GM18867 (cell line): ENCODE data around the gene TAS2R60.

Source experiments
- ATAC-seq: cut with Tn5 transposase; IDR thresholded peaks from one replicate; pipeline ENCODE4 v1.9.1; 2021; ENCODE audit warnings: mild to moderate bottlenecking, moderate library complexity; ENCODE audit not compliant: unreplicated experiment

TAS2R60 gene

DNA sequence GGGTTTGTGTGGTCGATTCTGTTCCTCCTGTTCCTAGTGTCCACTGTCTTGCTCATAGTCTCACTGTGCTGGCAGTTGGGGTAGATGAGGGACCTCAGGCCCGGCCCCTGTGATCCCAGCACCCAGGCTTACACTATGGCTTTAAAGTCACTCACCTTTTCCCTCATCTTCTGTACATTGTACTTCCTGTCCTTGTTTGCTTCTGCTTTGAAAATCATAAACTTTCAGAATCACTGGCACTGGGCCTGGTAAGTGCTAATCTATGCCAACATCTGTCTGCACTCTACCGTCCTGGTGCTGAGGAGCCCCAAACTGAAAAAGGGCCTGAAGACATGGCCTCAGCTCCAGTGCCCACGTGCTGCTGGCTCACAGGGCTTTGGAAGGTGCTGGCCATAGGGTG, 5.7 kb upstream of the TAS2R60 start:
- peak; percentile 52 for ATAC-seq

- no peak for ATAC-seq
Observed at GRCh38 chr7:143439866-143440265, 3.4 kb upstream of the TAS2R60 start.

GRCh38 chr7:143444063-143444782, 970 bp downstream of the TAS2R60 start:
- no peak for ATAC-seq

DNA sequence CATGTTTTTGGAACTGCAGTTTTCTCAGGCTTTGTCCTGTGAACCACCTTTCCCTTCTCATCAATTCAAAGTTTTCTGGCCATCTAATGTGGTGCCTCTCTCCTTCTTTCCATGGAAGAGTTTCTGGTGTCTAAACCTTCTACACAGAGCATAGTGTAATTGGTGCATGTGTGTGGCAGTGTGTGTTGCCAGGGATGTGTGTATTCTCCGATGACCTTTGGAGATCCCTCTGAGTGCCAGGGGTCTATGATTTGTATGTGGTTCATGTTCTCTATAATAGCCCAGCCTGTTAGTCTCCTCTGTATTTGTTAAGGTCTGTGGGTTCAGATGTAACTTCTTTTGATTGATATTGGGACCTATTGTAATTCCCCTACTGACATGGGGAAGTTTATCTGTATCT, 1.5 kb downstream of the TAS2R60 start:
- ATAC-seq = no peak

- no peak for ATAC-seq
Observed at GRCh38 chr7:143447466-143447865, 4.2 kb downstream of the TAS2R60 start.

DNA sequence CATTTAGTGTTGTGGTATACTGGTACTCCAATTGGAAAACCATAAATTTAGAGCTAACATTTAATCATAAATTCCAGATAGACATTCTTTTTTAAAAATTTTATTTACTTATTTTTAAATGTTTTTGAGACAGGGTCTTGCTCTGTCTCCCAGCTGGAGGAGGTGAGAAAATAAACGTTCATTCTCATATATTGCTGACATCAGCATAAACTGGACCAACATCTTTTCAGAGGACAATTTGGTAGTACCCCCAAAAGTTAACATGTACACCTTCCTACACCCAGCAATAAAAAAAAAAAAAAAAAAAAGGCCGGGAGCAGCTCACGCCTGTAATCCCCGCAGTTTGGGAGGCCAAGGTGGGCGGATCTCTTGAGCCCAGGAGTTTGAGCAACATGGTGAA, 5.2 kb downstream of the TAS2R60 start:
- ATAC-seq = no peak

GRCh38 chr7:143449793-143450192, 6.5 kb downstream of the TAS2R60 start:
- ATAC-seq = no peak

DNA sequence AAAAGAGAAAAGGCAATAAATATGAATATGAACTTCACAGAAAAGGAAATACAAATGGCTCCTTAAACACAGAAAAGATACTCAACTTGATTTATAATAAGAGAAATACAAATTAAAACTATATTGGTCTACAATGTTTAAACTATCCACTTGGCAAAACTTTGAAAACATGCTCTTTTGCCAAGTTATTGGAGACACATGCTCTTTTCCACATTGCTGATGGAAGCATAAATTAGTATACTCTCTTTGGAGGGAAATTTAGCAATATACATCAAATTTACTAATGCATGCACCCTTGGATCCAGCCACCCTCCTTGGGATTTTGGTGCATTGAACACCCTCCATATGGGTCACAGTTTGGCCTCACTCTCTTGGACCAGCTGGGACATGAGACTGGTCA, 7.9 kb downstream of the TAS2R60 start:
- no peak for ATAC-seq

DNA sequence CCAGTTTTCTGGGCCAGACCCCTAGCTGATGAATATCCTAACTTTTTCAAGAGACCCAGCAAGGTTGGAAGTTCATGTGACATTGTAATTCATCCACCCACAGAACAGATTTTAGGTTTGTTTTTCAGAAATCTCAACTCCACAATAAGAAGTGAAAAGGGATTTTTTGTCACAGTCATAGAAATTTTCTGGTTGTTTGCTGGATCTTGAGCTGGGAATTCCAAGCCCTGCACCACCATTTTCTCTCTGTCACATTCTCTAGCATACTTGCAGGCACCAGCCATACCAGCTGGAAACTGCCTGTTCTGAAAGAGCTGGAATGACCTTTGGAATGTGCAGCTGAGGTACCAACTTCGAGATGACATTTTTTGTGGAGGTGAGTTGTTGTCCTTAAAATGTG, 8.5 kb downstream of the TAS2R60 start:
- no peak for ATAC-seq

DNA sequence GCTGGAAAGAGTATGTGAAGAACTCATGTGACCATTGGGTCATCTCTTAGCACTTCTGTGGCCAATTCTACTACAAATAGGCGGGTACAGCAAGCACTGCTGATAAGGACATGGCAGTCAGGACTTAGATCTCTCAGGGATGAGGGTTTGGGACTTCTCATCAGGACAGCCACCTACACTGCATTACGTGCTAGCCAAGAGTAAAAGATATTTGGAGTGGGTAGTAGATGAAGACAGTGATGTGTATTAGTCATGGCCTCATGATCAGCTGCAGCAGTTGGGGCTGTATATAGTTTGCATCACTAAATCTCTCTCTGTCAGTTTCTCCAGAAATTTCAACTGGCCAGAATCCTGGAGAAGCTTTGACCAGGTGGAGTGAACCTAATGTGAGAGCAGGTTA, 9.2 kb downstream of the TAS2R60 start:
- ATAC-seq = no peak

DNA sequence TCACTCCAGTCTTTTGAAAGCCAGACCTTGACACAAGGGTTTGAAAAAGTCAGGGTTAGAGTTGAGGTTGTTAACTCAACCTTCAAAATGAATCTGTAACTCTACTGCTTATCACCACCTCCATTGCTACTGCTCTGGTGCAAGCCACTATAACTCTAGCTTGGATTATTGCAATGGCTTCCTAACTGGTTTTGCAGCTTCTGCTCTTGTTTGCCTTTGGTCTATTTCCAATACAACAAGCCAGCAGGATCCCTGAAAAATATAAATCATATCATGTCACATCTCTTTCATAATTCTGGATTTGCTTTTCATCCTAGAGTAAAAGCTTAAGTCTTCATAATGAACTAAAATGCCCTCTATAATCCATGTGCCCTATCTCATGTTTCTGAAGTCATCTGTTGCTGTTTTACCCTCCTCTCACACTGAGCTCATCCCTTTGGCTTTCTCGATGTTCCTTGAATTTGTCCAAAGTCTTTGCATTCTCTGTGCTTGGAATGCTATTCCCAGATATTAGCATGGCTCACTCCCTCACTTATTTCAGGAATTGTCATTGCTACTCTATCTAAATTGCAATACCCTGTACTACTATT, 10.9 kb downstream of the TAS2R60 start:
- ATAC-seq = no peak

- ATAC-seq = peak; percentile 58
Observed at GRCh38 chr7:143455491-143455890, 12.2 kb downstream of the TAS2R60 start.

DNA sequence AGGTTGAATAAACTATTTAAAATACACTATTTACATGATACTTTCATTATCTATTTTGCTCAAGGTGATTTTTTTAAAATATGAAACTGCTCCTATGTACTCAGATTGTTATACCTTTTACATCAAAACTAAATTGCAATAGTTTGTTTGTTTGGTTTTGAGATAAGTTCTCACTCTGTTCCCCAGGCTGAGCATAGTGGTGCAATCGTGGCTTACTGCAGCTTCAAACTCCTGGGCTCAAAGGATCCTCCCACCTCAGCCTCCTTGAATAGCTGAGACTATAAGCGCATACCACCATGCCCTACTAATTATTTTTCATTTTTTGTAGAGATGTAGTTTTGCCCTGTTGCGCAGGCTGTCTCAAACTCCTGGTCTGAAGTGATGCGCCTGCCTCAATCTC, 12.7 kb downstream of the TAS2R60 start:
- ATAC-seq = no peak

DNA sequence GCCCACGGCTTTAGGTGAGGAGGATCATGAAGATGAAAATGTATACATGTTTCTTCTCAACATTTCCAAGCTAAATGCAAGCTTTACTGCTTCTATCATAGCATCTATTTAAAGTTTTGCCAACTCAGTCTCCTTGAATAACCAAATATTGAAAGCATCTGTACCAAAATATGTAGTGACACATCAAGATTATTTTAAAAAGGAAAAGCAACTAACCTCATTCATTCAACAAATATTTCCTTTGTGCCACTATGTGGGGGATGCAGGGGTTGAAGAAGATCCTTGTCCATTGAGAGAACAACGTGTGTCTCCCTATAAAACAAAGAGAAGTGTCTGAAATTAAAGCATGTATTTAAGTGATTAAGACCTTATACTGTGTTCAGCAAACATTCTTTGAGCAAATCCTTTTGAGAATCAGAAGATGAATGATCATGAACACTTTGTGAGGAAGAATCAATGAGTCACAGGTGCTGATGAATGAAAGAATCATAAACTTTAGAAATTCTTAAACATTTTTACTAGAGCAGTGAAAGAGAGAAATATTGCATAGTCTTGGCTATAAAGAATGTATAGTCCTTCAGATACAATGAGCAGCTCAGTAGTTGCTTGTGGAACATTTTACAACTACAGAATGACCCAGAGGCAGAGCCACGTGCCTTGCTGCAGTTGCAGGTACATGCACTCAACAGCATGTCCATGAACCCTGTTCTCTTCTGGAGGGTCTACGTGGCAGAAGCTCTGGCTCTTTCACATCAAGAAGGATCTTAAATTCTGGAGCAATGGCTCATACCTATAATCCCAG, 13.9 kb downstream of the TAS2R60 start:
- no peak for ATAC-seq

GRCh38 chr7:143458263-143458662, 15.0 kb downstream of the TAS2R60 start:
- peak; percentile 92 for ATAC-seq

DNA sequence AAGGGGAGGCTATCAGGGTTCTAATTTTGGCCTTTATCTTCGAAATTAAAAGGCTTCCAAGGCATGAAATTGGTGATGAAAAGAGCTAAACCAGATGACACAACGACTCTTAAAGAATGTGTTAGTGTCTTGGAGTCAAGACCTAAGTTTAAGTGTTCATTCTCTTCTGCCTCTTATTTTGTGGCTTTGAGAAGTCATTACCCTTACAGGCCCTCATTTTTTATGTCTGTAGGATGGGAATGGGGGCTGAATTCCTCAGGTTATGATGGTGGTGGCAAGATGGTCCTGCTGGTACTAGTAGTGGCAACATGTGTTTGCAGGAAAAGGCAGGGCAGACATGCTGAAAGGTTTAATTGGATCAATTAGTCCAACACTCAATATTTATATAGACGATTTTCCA, 15.4 kb downstream of the TAS2R60 start:
- ATAC-seq = no peak

GRCh38 chr7:143459359-143459758, 16.1 kb downstream of the TAS2R60 start:
- no peak for ATAC-seq

DNA sequence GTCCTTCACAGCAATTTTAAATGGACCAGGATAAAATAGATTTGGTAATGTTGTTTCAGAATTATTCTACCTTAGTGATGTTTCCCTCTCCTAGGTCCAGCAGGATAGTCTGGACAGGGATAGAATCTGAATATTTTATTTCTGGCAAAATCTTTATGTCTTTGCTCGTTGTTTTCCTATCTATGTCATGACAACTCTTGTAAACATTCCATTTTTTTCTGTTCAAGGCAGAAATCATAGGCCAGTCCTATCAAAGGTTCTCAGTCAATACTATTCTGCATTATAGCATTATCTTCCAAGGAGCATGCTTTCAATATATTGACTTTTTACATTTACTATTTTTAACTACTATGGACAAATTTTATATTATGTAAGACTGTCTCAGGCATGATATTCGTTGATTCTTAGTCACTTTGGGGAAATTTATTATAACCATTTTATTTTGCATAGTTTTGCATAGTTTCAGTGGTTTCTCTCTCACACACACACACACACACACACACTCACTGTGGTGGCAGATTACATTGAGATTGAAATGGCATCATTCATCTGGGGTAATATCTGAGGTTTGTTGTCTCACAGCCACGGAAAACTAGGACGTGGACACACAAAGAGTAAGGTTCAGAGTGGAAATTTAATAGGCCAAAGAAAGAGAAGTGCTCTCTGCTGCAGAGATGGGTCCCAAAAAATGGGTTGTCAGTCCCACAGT, 17.2 kb downstream of the TAS2R60 start:
- no peak for ATAC-seq

DNA sequence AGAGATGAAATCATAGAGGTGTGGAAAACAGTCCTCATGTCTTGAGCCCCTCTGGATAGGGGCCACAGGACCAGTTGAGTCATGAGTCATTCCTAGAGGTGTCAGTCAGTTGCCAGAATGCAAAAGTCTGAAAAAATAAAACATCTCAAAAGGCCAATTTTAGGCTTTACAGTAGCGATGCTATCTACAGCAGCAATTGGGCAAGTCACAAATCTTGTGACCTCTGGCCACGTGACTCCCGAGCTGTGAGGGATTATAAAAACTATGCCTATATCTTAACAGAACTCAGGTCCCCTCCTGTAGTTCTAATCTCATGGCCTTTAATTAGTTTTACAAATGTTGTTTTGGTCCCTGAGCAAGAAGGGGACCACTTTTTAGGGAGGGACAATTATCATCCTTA, 18.8 kb downstream of the TAS2R60 start:
- ATAC-seq = no peak

DNA sequence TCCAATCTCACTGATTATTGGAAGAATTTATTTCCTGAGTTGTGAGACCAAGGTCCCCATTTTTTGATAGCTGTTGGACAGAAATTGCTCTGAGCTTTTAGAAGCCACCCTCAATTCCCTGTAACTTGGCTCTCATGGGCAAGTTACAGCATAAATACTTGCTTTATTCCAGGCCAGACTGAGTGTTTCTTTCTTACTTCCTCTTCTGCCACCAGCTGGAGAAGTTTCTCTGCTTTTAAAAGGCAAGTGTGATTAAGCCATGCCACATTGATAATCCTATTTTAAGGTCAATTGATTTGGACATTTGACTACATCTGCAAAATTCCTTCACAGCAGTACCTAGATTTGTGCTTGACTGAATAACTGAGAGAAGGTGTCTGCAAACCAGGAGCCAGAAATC, 20.3 kb downstream of the TAS2R60 start:
- ATAC-seq = no peak

DNA sequence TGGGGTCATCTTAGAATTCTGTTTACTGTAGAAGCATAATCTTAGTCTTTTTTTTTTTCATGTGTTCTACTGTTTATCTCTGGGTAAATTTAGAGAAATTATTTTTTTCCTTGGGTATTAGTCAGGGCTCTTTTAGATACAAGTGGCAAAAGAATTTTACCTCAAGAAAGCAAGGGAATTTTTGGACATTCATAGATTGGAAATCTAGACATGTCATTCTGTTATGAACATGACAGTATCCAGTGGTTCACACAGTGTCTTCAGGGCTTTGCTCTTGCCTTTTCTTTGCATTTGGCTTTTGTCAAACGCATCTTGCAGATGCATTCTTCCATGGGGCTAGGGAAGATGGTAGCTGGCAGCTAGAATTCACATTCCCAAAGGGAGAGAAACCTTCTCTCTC, 20.7 kb downstream of the TAS2R60 start:
- no peak for ATAC-seq
